ENCODE measurements around the gene NAPEPLD. TPM values are rescaled to one million over a fixed set of nuclear protein-coding genes. Genes with fewer than 3 reads are reported as not detected.

Gene NAPEPLD
- total RNA-seq, 2 experiments from 2014 or later = 13.5 to 15.4 TPM

GRCh38 chr7:103140061-103140460, 8.8 kb downstream of the NAPEPLD start:
- POLR2A ChIA-PET = no interaction called here
- CTCF ChIA-PET (ENCODE audit: unreplicated experiment) = no interaction called here

GRCh38 chr7:103134836-103135554, 13.9 kb downstream of the NAPEPLD start:
- DNase-seq (ENCODE audit: low spot score) = no peak
- Histone ChIP-seq H3K9me3 (ENCODE audit: low read length) (no peaks in the 10 kb centered on the region), H3K36me3 (ENCODE audit: insufficient read depth, low read length) (no peaks in the 10 kb centered on the region), H3K79me2 (ENCODE audit: insufficient read depth, low read depth, low read length) (no peaks in the 10 kb centered on the region), H2AFZ (ENCODE audit: low read length) (no peak overlapping the region), H3K27ac (ENCODE audit: low read depth, low read length, poor library complexity, severe bottlenecking) (no peak overlapping the region), H3K4me3 (ENCODE audit: low read depth, low read length, poor library complexity, severe bottlenecking) (no peak overlapping the region), H3K9me2 (ENCODE audit: insufficient read depth, low read length) (no peaks in the 10 kb centered on the region), H4K20me1 (ENCODE audit: insufficient read depth, low read length) (no peaks in the 10 kb centered on the region), H3K4me1 (ENCODE audit: insufficient read depth, low read length, poor library complexity, severe bottlenecking) (no peaks in the 10 kb centered on the region), H3K4me2 (ENCODE audit: low read length) (no peak overlapping the region)
- ChIA-PET POLR2A (no interaction called here), CTCF (ENCODE audit: unreplicated experiment) (no interaction called here)
- no TSS peak for BruUV-seq (replicated peaks)
- intact Hi-C loops (cut with micrococcal nuclease; ENCODE audit: unreplicated experiment) = no loop called here
- no peak for TF ChIP-seq EZH2phosphoT487 (IDR thresholded peaks at IDR 0.05; ENCODE audit: borderline replicate concordance, low read depth, low read length)
- TF ChIP-seq, protein P1, sequence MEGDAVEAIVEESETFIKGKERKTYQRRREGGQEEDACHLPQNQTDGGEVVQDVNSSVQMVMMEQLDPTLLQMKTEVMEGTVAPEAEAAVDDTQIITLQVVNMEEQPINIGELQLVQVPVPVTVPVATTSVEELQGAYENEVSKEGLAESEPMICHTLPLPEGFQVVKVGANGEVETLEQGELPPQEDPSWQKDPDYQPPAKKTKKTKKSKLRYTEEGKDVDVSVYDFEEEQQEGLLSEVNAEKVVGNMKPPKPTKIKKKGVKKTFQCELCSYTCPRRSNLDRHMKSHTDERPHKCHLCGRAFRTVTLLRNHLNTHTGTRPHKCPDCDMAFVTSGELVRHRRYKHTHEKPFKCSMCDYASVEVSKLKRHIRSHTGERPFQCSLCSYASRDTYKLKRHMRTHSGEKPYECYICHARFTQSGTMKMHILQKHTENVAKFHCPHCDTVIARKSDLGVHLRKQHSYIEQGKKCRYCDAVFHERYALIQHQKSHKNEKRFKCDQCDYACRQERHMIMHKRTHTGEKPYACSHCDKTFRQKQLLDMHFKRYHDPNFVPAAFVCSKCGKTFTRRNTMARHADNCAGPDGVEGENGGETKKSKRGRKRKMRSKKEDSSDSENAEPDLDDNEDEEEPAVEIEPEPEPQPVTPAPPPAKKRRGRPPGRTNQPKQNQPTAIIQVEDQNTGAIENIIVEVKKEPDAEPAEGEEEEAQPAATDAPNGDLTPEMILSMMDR (conservative IDR thresholded peaks at IDR 0.05; ENCODE audit: low read length) = no peak

More at GRCh38 chr7:103140061-103140460, 8.8 kb downstream of the NAPEPLD start:
- intact Hi-C loops (cut with micrococcal nuclease; ENCODE audit: unreplicated experiment) = no loop called here
- no peaks in the 10 kb centered on the region for H3K36me3 ChIP-seq (ENCODE audit: insufficient read depth, low read length)
- no peak for TF ChIP-seq EZH2phosphoT487 (IDR thresholded peaks at IDR 0.05; ENCODE audit: borderline replicate concordance, low read depth, low read length)
- TF ChIP-seq, protein P1 (conservative IDR thresholded peaks at IDR 0.05; ENCODE audit: low read length) = no peak
- no peak overlapping the region for H3K27ac ChIP-seq (ENCODE audit: low read depth, low read length, poor library complexity, severe bottlenecking)
- no peaks in the 10 kb centered on the region for H3K9me3 ChIP-seq (ENCODE audit: low read length)
- DNase-seq (ENCODE audit: low spot score) = no peak
- H2AFZ ChIP-seq (ENCODE audit: low read length) = no peak overlapping the region
- no peaks in the 10 kb centered on the region for H3K79me2 ChIP-seq (ENCODE audit: insufficient read depth, low read depth, low read length)
- no peaks in the 10 kb centered on the region for H3K4me1 ChIP-seq (ENCODE audit: insufficient read depth, low read length, poor library complexity, severe bottlenecking)
- BruUV-seq (replicated peaks) = no TSS peak
- no peak overlapping the region for H3K4me3 ChIP-seq (ENCODE audit: low read depth, low read length, poor library complexity, severe bottlenecking)
- no peaks in the 10 kb centered on the region for H3K9me2 ChIP-seq (ENCODE audit: insufficient read depth, low read length)
- no peak overlapping the region for H3K4me2 ChIP-seq (ENCODE audit: low read length)
- no peaks in the 10 kb centered on the region for H4K20me1 ChIP-seq (ENCODE audit: insufficient read depth, low read length)

DNA sequence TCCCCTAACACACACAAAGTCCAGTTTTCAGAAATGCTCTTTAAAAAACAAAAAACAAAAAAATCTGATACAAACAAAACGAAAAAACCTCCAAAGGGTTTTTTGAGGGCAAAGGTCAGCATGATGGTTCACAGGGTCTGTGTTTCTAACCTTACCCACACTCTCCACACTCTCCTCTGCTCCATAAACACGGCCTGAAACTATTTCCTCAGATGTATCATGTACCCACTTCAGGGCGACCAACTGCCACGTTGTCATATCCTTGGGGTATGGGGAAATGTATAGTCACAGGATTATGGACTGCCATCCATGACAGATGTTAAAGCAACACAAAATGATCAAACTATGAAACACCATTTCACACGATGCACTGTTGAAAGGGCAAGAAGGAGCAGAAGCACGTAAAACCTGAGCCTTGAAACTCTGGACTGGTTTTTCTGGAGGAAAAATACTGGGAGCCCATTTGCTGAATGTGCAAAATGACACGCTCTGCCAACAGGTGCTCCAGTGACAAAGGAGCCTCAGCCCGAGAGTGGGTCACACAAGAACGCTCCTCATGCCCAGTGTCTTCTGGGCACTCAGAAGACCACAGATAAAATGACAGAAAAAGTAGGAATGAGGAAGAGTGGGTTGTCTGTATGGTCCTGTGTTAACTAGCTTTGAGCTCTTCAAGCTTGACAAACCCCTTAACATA, 15.8 kb downstream of the NAPEPLD start:
- TF ChIP-seq EZH2phosphoT487 (IDR thresholded peaks at IDR 0.05; ENCODE audit: borderline replicate concordance, low read depth, low read length) = no peak
- TF ChIP-seq, protein P1 (conservative IDR thresholded peaks at IDR 0.05; ENCODE audit: low read length) = no peak
- BruUV-seq (replicated peaks) = no TSS peak
- DNase-seq (ENCODE audit: low spot score) = no peak
- H4K20me1 ChIP-seq (ENCODE audit: insufficient read depth, low read length) = no peaks in the 10 kb centered on the region
- intact Hi-C loops (cut with micrococcal nuclease; ENCODE audit: unreplicated experiment) = no loop called here
- H3K36me3 ChIP-seq (ENCODE audit: insufficient read depth, low read length) = peaks cover 4% of the 10 kb centered on the region; the same call in 1 of the 2 replicates
- no peaks in the 10 kb centered on the region for H3K9me2 ChIP-seq (ENCODE audit: insufficient read depth, low read length)
- ChIA-PET POLR2A (interaction anchor here (0.6 kb wide), 1 partner anchor 9 kb away, joined by 3 read pairs; no protein-coding TSS in a partner anchor), CTCF (ENCODE audit: unreplicated experiment) (no interaction called here)
- no peak overlapping the region for H2AFZ ChIP-seq (ENCODE audit: low read length)
- no peak overlapping the region for H3K4me2 ChIP-seq (ENCODE audit: low read length)
- no peak overlapping the region for H3K4me3 ChIP-seq (ENCODE audit: low read depth, low read length, poor library complexity, severe bottlenecking)
- no peaks in the 10 kb centered on the region for H3K79me2 ChIP-seq (ENCODE audit: insufficient read depth, low read depth, low read length)
- H3K9me3 ChIP-seq (ENCODE audit: low read length) = no peaks in the 10 kb centered on the region
- no peaks in the 10 kb centered on the region for H3K4me1 ChIP-seq (ENCODE audit: insufficient read depth, low read length, poor library complexity, severe bottlenecking)
- H3K27ac ChIP-seq (ENCODE audit: low read depth, low read length, poor library complexity, severe bottlenecking) = no peak overlapping the region

All from OCI-LY7 (cell line).